ENCODE results near the gene PTPA. TPM values are rescaled to one million over a fixed set of nuclear protein-coding genes. Genes with fewer than 3 reads are reported as not detected.
"Not testable (repeated sequence)": the region's sequence is repeated elsewhere in the genome, so short reads cannot be mapped to it uniquely, and the experiment has no call there.

The PTPA gene
- total RNA-seq, 1 donor from 2014 or later: 98.8 TPM

- peak; percentile 31 to 82 for DNase-seq (ENCODE audit: low read depth in 2 of 2)
Measured at GRCh38 chr9:129175825-129176633, 64.8 kb downstream of the PTPA start.

- peak; percentile 47 to 71 for DNase-seq (ENCODE audit: low read depth in 2 of 2)
Measured at GRCh38 chr9:129176701-129177442, 65.7 kb downstream of the PTPA start.

GRCh38 chr9:129177443-129177790 lies 66.2 kb downstream of the PTPA start:
- peak in 1 of 2 donors; percentile 57 for DNase-seq (ENCODE audit: low read depth in 2 of 2)

- peak; percentile 84 to 97 for DNase-seq (ENCODE audit: low read depth in 2 of 2)
Measured at GRCh38 chr9:129177791-129178567, 66.8 kb downstream of the PTPA start, which contains the start of gene IER5L. Gene IER5L, minus strand, starts transcription at chr9:129178261. Its CDS starts 209 bp downstream, at chr9:129178052.

GRCh38 chr9:129178568-129179382 lies 67.6 kb downstream of the PTPA start:
- no peak for DNase-seq (ENCODE audit: low read depth in 2 of 2)

- no peak for DNase-seq (ENCODE audit: low read depth in 2 of 2)
Measured at GRCh38 chr9:129181246-129181645, 70.0 kb downstream of the PTPA start.

- DNase-seq (ENCODE audit: low read depth in 2 of 2): no peak
Measured at GRCh38 chr9:129182122-129182521, 70.9 kb downstream of the PTPA start.

GRCh38 chr9:129182625-129183494 lies 71.6 kb downstream of the PTPA start:
- DNase-seq (ENCODE audit: low read depth in 2 of 2): peak in 1 of 2 donors; percentile 36

GRCh38 chr9:129183495-129184218 lies 72.4 kb downstream of the PTPA start:
- DNase-seq (ENCODE audit: low read depth in 2 of 2): no peak

GRCh38 chr9:129184219-129184524 lies 73.0 kb downstream of the PTPA start:
- no peak for DNase-seq (ENCODE audit: low read depth in 2 of 2)

GRCh38 chr9:129184596-129185122 lies 73.4 kb downstream of the PTPA start:
- DNase-seq (ENCODE audit: low read depth in 2 of 2): no peak

GRCh38 chr9:129185402-129185801 lies 74.2 kb downstream of the PTPA start:
- DNase-seq (ENCODE audit: low read depth in 2 of 2): no peak

GRCh38 chr9:129185991-129186390 lies 74.8 kb downstream of the PTPA start:
- DNase-seq (ENCODE audit: low read depth in 2 of 2): no peak

- DNase-seq (ENCODE audit: low read depth in 2 of 2): no peak
Measured at GRCh38 chr9:129187042-129187441, 75.8 kb downstream of the PTPA start.

GRCh38 chr9:129189971-129190370 lies 78.8 kb downstream of the PTPA start:
- DNase-seq (ENCODE audit: low read depth in 2 of 2): not testable (repeated sequence)

- DNase-seq (ENCODE audit: low read depth in 2 of 2): no peak
Measured at GRCh38 chr9:129191234-129191633, 80.0 kb downstream of the PTPA start.

GRCh38 chr9:129193655-129194054 lies 82.4 kb downstream of the PTPA start:
- DNase-seq (ENCODE audit: low read depth in 2 of 2): no peak

GRCh38 chr9:129194221-129194620 lies 83.0 kb downstream of the PTPA start:
- no peak for DNase-seq (ENCODE audit: low read depth in 2 of 2)

GRCh38 chr9:129195606-129196005 lies 84.4 kb downstream of the PTPA start:
- DNase-seq (ENCODE audit: low read depth in 2 of 2): no peak
